Glomerular visceral epithelial cell (primary cell): ENCODE measurements around the gene WNT7B.

Experiments used
- DNase-seq: peaks from one replicate; pipeline ENCODE4 v3.0.0-alpha.2; 2016; ENCODE audit errors: extremely low spot score

Gene WNT7B

GRCh38 chr22:45888221-45889092 lies 88.5 kb downstream of the WNT7B start:
- DNase-seq, result no peak

GRCh38 chr22:45887202-45888131 lies 89.5 kb downstream of the WNT7B start:
- peak; percentile 16 for DNase-seq

DNA sequence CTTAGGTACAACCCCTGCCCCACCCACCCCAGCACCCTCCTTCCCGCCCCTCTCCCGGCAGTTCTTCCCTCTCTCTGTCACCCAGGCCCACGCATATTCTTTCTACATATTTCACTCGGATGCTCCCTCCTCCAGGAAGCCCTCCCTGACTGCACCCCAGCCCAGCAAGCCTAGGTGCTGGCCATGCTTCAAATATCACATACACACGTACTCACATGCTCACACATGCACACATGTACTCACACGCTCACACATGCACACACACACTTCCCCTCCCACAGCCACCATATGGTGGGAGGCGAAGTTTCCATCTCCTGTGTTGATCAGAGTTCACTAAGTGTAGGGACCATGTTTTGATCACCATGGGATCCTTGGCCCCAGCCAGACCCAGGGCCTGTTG lies 90.4 kb downstream of the WNT7B start:
- no peak for DNase-seq

DNA sequence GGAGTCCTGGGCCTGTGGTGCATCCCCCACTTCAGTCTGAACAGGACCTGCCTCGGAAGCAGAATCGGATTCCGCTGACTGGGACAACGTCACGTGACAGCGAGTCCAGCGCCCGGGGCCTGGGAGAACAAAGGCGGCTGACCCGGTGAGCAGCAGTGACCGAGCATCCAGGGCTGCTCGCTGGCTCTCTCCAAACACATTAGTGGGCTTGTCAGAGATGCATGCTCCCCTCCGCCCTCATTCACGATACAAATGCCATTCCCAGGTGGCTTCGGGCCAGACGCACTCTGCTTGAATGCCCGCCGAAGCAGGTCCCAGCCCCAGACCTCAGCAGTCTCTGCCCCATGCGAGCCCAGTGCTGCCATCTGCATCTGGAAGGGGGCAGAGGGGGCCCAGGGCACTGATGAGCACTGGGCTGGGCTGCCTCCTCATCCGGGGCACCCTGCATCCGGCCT lies 91.0 kb downstream of the WNT7B start:
- DNase-seq, result no peak

DNA sequence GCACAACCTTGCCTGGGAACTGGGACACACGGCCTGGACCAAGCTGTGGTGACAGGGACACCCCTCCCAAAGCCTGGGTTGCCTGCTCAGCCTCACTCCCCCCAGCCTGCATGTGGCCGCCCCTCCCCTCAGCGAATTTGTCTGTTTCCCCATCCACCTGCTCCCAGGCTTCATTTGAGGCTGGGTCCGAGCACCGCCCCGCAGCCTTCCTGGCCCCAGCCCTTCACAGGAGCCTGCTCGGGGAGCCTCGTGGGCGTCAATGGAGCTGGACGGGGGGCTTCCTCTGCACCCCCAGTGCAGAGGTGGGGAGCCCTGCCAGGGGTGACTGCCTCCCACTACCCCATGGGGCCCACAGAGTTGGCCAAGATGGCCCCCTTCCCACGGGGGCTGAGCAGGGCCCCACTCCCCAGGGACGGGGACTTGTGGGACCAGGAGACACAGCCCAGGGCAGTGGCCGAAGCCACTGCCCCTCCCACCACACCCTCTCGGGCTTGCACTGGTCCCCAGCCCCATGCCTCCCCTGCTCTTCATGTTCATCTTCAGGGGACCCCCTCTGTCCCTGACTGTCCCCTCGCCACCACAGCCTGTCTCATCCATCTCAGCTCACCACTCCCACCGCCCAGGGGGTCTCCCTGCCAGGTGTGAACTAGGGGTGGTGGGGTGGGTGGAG lies 91.7 kb downstream of the WNT7B start:
- no peak for DNase-seq

DNA sequence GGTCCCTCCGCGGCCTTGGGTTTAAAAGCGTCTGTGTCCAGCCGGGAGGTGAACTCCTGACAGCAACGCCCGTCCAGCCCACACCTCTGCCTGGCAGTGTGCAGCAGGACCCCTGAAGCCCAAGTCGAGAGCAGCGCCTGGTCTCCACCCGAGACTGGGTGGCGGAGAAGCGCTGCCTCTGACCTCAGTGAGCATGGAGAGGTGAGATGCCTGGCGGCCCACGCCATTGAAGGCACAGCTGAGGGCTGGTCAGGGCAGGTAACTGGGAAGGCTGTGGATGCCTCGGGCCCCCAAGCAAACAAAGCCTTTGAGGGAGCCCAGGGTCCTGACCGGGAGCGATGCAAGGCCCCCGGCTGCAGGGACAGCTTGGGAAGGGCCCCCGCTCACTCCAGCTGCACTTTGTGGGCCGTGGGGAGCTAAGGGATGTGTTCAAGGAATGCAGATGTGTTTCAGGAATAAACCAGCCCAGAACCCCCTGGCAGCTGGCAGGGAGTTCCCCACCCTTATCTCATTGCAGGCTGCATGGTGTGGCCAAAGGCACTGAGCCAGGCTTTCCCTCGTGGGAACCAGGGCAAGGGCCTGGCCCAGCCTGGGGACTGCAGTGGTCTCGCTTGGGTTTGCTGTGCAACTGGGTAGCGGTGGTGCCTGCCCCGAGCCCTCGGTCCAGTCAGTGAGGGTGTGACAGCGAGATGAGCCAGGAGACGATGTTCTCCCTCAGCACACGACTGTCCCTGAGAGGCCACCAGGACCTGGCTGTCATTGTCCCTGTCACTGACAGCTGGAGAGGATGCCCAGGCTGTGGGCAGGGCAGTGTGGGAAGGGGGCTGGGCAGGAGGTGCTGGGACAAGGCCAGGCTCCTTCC lies 92.5 kb downstream of the WNT7B start:
- no peak for DNase-seq

- no peak for DNase-seq
These were observed 93.2 kb downstream of the WNT7B start for GRCh38 chr22:45883811-45884170.

DNA sequence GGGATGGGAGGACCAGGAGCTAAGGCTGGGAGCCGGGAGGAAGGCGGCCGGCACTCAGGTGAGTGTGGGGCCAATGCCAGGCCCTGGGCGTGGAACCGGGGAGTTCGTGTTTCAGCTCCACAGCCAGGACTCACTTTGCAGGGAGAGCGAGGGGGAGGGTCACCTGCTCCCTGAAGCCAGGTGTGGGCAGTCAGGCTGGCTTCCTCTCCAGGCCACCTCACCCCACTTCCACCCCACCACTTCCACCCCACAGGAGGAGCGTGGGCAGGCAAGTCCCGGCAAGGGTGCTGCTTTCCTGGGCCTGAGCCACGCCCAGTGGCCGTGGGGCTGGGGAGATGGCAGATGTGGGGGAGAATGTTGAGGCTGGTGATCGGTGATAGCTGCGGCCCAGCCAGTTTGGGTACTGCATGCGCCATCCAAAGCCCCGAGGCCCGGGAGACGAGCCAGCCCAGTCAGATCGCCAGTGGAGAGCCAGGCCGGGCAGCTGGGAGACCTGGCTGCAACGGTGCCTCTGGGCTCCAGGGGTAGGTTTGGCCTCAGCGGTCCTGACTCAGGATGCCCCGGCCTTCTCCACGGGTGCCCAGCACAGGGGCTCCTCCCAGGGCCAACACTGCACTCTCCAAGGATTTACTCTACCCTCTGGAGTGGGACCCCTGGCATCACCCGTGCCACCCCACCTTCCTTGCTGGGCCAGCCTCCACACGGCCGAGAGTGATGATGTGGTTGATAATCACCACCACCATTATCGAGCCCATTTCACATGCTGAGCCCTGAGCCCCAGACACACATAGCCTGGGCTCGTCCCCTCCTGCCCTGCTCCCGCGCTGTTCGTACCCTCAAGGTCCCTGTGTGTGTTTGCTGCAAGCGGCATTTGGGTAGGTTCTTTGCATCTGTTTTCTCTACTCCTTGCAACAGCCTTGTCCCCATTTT lies 93.8 kb downstream of the WNT7B start:
- no peak for DNase-seq

GRCh38 chr22:45881524-45881875 lies 95.5 kb downstream of the WNT7B start:
- no peak for DNase-seq

DNA sequence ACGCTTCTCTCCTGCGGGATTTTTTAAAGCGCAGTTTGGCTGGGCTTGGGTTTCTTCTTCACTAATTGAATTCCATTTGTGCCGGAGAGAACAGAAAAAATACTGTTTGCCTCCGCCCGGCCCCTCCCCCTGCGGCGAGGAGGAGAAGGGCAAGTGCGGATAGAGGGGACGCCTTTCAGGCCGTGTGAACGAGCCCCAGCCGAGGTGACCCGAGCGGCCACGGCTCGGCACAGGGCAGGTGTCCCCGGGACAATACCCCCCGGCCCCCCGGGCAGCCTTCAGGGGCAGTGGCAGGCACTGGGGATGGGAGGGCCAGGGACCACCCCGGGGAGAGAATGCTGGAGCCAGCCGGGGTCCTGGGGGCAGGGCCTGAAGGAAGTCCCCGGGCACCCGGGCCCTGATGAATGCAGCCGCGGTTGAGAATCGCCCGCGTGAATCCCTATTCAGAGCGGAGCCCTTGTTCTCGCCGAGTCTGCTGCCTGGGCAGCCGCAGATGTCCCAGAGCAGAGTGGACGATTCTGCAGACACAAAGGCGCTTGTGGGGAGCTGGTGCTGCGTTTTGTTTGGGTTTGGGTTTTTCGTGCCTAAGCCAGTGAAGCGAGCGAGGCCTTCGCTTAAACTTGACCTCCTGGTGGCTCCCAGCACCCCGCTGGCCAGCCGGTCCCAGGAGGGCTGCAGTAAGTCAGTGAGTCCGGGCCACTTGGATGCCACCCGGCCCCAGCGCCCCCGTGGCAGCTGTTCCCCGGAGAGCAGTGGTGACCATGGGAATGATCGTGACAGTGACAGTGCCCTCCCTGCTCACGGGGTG lies 96.0 kb downstream of the WNT7B start:
- DNase-seq, result no peak

DNA sequence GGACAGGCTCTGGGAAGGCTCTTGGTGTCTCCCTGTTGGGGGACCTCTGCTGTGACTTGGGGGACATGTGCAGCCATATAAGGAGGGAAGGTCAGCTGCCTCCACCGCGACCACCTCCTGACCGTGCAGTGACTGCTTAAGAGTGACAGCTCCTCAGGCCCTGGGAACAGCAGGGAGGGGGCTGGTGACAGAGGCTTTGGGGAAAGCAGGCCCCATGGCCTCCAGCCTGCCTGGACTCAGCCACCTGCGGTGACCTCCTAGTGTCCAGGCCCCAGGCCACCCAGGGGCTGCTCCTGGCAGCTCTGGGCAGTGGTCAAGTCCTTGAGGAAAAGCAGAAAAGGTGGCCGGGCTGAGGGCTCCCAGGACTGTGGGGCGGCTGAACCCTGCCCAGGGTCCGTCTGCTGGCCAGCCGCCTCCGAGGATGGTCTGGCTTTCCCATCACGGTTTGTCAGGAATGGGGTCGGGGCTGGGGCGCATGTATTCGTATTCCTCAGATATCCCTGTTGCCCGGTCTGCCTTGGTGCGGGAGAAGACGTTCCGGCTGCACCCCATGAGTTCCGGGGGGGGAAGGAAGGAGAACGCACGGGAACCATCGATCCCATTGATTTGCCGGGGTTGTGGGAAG lies 96.8 kb downstream of the WNT7B start:
- DNase-seq, result no peak

DNA sequence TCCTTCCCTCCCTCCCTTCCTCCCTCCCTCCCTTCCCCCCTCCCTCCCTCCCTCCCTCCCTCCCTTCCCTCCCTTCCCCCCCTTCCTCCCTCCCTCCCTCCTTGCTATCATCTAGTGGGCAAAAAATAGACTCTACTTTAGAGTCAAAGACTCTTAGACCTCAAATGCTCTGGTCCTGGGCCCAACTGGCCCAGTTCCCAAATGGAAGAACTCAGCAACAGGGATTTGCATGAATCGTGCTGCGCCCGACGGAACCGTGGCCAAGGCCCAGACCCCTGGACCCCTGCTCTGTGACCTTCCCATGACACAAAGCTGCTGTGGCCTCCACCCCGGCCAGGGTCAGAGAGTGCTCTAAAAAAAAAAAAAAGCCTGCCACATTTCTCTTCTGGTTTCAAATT lies 97.4 kb downstream of the WNT7B start:
- DNase-seq, result no peak

GRCh38 chr22:45878901-45879551 lies 97.9 kb downstream of the WNT7B start:
- no peak for DNase-seq

DNA sequence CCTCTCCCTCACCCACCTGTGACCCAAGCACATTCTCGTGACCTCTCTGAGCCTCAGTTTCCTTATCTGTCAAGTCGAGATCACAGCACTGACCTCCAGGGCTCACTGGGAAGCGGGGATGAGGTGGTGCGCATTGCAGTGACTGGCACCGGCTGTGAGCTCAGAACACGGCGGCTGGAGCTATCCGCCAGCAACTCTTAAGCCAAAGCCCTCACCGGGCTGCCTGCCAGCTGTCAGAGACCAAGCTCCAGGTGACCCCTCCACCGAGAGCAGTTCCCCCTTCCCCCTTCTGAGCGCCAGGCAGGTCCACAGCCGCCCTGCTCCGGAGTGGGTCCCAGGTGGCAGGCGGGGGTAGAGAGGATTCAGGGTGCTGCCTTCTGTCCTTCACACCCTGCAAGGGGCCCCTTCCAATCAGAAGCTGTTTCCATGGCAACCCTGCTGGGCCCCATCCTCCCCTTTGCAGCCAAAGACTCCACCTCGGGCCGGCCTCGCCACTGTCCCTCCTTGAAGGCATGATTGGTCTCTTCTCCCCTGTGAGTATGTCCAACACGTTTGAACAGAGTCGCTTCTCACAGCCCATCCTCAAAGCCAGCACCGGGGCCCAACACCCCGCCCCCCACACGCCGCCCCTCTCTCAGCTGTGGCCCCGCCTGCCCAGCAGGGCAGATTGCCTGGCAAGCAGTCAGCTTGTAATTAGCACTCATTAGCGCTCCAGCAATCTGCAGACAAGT lies 98.7 kb downstream of the WNT7B start:
- DNase-seq, result no peak

- DNase-seq, result no peak
These were observed 99.3 kb downstream of the WNT7B start for GRCh38 chr22:45877651-45878050.

DNA sequence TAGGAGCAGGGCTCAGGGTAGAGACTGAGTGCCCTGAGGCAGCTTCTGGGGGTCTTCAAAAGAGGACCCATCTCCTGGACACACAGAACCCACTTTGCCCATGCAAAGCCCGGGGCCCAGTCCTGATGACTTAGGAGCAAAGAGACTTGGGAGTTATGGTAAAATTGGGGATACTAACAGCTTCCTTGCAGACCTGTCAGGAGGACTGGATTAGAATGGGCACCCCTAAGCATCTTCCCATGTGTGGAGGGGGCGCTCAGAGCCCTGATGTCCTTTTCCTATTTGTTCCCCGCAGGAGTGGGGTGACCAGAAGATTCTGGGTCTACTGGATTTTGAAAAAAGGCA lies 100.0 kb downstream of the WNT7B start:
- no peak for DNase-seq

GRCh38 chr22:45876136-45877035 lies 100.6 kb downstream of the WNT7B start:
- no peak for DNase-seq
